Heart right ventricle (tissue), 16 donors: ENCODE results near the gene METTL21C. TPM values are rescaled to one million over a fixed set of nuclear protein-coding genes. Genes with fewer than 3 reads are reported as not detected.

Experiments
- ATAC-seq, 8 donors: fragments of 200-7000 bp; cut with Tn5 transposase; one replicate each; pipeline ENCODE4 v1.9.1; 2020; ENCODE audit warnings: mild to moderate bottlenecking in 8 of 8, moderate library complexity in 8 of 8, moderate number of reproducible peaks in 1 of 8
- DNase-seq, 2 donors: peaks; one replicate each; pipeline ENCODE4 v3.0.0-alpha.2; 2020
- H3K27ac ChIP-seq, 10 donors: fragments of 200-600 bp; sonication (generic) in 2 of 10; one replicate each; pipeline versions ENCODE4 v1.5.0 to v1.8.0; 2020 to 2022; ENCODE audit warnings: mild to moderate bottlenecking in 3 of 10
- H3K27me3 ChIP-seq, 7 donors: fragments of 200-600 bp; one replicate each; pipeline ENCODE4 v1.8.0; 2021 to 2022; ENCODE audit warnings: mild to moderate bottlenecking in 2 of 7
- H3K36me3 ChIP-seq, 9 donors: fragments of 200-600 bp; sonication (generic) in 1 of 9; one replicate each; pipeline versions ENCODE4 v1.5.0 to v1.8.0; 2020 to 2022; ENCODE audit warnings: mild to moderate bottlenecking in 2 of 9
- H3K4me1 ChIP-seq, 9 donors: fragments of 200-600 bp; sonication (generic) in 1 of 9; one replicate each; pipeline versions ENCODE4 v1.5.0 to v1.8.0; 2020 to 2022; ENCODE audit warnings: mild to moderate bottlenecking in 4 of 9
- H3K4me3 ChIP-seq, 10 donors: fragments of 200-600 bp; sonication (generic) in 2 of 10; one replicate each; pipeline versions ENCODE4 v1.5.0 to v1.8.0; 2020 to 2022; ENCODE audit warnings: mild to moderate bottlenecking in 7 of 10, moderate library complexity in 2 of 10
- H3K9me3 ChIP-seq, 11 donors: fragments of 200-600 bp in 10 of 11; sonication (generic) in 2 of 11; one replicate each; pipeline versions ENCODE4 v1.5.0 to v1.8.0; 2013 to 2022; ENCODE audit warnings: mild to moderate bottlenecking in 2 of 11, control low read depth in 1 of 11, moderate library complexity in 1 of 11
- CTCF ChIP-seq, 9 donors: fragments of 200-600 bp; sonication (generic) in 2 of 9; IDR thresholded peaks; one replicate each; pipeline versions ENCODE4 v1.5.0 to v1.8.0; 2021 to 2022; ENCODE audit warnings: antibody characterized with exemption in 9 of 9, mild to moderate bottlenecking in 5 of 9, moderate library complexity in 1 of 9
- WGBS, 2 donors: extraction: QIAGEN DNeasy Blood & Tissue Kit; methylation state at CpG; one replicate each; pipeline ENCODE4 v1.1.7; 2013; ENCODE audit warnings: inconsistent platforms in 1 of 2; 5-methylcytosine and 5-hydroxymethylcytosine counted together
- intact Hi-C, 10 donors: fragments of 100-400 bp; cut with DNase I; formaldehyde crosslinking; loops; one replicate each; pipeline versions ENCODE4 v1.11.1 to v1.14.2; 2022
- polyA plus RNA-seq, 2 donors: library from polyadenylated mRNA; stranded (reverse); fragments of 200-250 nt; gene quantifications; one replicate each; pipeline ENCODE4 v1.2.3, GENCODE V29; 2013
- total RNA-seq, 10 donors: library from RNA; stranded (reverse); fragmentation: NEBNext Ultra II Directional in 3 of 10; extraction: Animal tissue kit (Norgen Biotek cat#: 25700) in 3 of 10; gene quantifications; one replicate each; pipeline versions ENCODE4 v1.2.1 to v1.2.4, GENCODE V29; 2021 to 2023
- donor health status: Arrhythmogenic right ventricular cardiomyopathy.
- donor health status: ischemic (EF 13 %, LVEDD 7.1; RV severe dilation, severe dysfunction).
- donor health status: healthy with polysubstance abuse.
- donor health status: DM: no; HTN: yes; CAD: no.
- donor health status: DM: no; HTN: no; CAD: no.
- donor health status: ischemic (EF 25% LVEDD 6.9; RV normal size, moderate dysfunction).
- donor health status: ischemic (EF 25% LVEDD 5.7; RV mildly dilated, moderate dysfunction).
- donor health status: healthy.
- donor health status: DM: yes; HTN: yes; CAD: no.
- donor health status: Ischemic cardiomyopathy.
- donor health status: ischemic (EF 35%, LVEDD 5.7; RV mildly dilated, moderate dysfunction).
- donor health status: nonischemic (EF 11% LVEDD 7.7; RV severe dilation, severe dysfunction).
- donor health status: DM: yes; HTN: yes; CAD: no.
- donor health status: PGD.
- donor health status: ischemic (EF 29% LVEDD 5.4; RV normal size, mild dysfunction).
- donor health status: nonischemic (EF 23%, LVEDD 6.1; RV moderate dilation, normal function).

The METTL21C gene
- total and polyA plus RNA-seq, 12 donors, result not detected

DNA sequence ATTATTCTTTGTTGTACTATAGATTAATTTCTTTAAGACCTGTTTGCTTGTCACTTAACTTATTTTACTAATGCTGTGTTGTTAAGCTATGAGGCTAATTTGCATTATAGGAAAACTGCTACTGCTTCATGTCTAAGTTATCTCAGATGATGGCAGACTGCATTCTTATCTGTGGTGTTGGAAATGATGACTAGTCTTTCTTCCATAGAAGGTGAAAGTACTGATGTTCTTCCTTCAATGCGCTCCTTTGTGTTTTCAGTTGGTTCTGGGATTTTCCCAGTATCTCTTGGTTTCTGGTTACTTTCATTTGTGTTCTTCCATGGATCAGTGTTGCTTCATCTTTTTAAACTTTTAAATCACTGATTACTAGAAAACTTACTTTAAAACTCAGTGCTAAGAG, 51.2 kb downstream of the METTL21C start:
- Histone ChIP-seq H3K27ac (no peak overlapping the region), H3K36me3 (peaks cover 0 to 100% (median 64%) of the 10 kb centered on the region in 9 donors), H3K27me3 (no peaks in the 10 kb centered on the region), H3K9me3 (no peaks in the 10 kb centered on the region), H3K4me1 (peaks cover 0 to 19% (median 4%) of the 10 kb centered on the region in 9 donors), H3K4me3 (no peak overlapping the region)
- 96 to 97% methylated on average over 1 of the region's 1 CpG for WGBS, 2 donors
- DNase-seq (no peak), ATAC-seq (no peak)
- intact Hi-C loops, result loop anchor here in 1 of 10 donors (5.0 kb wide), 1 partner anchor 36 kb away; no protein-coding TSS in a partner anchor
- TF ChIP-seq CTCF (IDR thresholded peaks at IDR 0.05), result no peak

GRCh38 chr13:102642475-102642874, 52.4 kb downstream of the METTL21C start:
- peak; percentile 54 to 57 for DNase-seq

GRCh38 chr13:102642029-102642428, 52.8 kb downstream of the METTL21C start:
- intact Hi-C loops, result loop anchor here in 1 of 10 donors (5.0 kb wide), 1 partner anchor 35 kb away; no protein-coding TSS in a partner anchor
- peaks cover 0 to 100% (median 53%) of the 10 kb centered on the region in 9 donors for H3K36me3 ChIP-seq
- no peaks in the 10 kb centered on the region for H3K9me3 ChIP-seq
- no peak for TF ChIP-seq CTCF (IDR thresholded peaks at IDR 0.05)
- H3K4me3 ChIP-seq, result no peak overlapping the region
- peaks cover 0 to 27% (median 10%) of the 10 kb centered on the region in 9 donors for H3K4me1 ChIP-seq
- 46 to 65% methylated on average over 4 of the region's 4 CpGs for WGBS, 2 donors
- ATAC-seq (no peak), DNase-seq (no peak)
- H3K27me3 ChIP-seq, result no peaks in the 10 kb centered on the region
- H3K27ac ChIP-seq, result peak overlapping the region in 1 of 10 donors; percentile 11

More at GRCh38 chr13:102642475-102642874, 52.4 kb downstream of the METTL21C start:
- no peaks in the 10 kb centered on the region for H3K9me3 ChIP-seq
- peak overlapping the region in 1 of 10 donors; percentile 11 for H3K27ac ChIP-seq
- intact Hi-C loops, result loop anchor here in 1 of 10 donors (5.0 kb wide), 1 partner anchor 35 kb away; no protein-coding TSS in a partner anchor
- H3K4me3 ChIP-seq, result no peak overlapping the region
- 49 to 62% methylated on average over 6 of the region's 6 CpGs for WGBS, 2 donors
- no peaks in the 10 kb centered on the region for H3K27me3 ChIP-seq
- peaks cover 0 to 100% (median 57%) of the 10 kb centered on the region in 9 donors for H3K36me3 ChIP-seq
- peak in 6 of 8 donors; percentile 75 to 91 (median 88) for ATAC-seq
- peaks cover 0 to 27% (median 10%) of the 10 kb centered on the region in 9 donors for H3K4me1 ChIP-seq
- TF ChIP-seq CTCF (IDR thresholded peaks at IDR 0.05), result no peak

GRCh38 chr13:102638741-102639140, 56.1 kb downstream of the METTL21C start:
- H3K27me3 ChIP-seq, result no peaks in the 10 kb centered on the region
- peak in 3 of 8 donors; percentile 28 to 48 (median 45) for ATAC-seq
- H3K27ac ChIP-seq, result no peak overlapping the region
- H3K9me3 ChIP-seq, result no peaks in the 10 kb centered on the region
- TF ChIP-seq CTCF (IDR thresholded peaks at IDR 0.05), result no peak
- peaks cover 0 to 100% (median 54%) of the 10 kb centered on the region in 9 donors for H3K36me3 ChIP-seq
- H3K4me3 ChIP-seq, result no peak overlapping the region
- 60 to 69% methylated on average over 3 of the region's 3 CpGs for WGBS, 2 donors
- intact Hi-C loops, result no loop called here
- H3K4me1 ChIP-seq, result peaks cover 0 to 27% (median 10%) of the 10 kb centered on the region in 9 donors
- no peak for DNase-seq

Other genes with a start within 250 kb of the METTL21C start
- 10 to 100 TPM; 28.5 to 36.8 (median 32.6) TPM for gene TPP2, start 98.1 kb downstream of the METTL21C start, total RNA-seq
- 10 to 100 TPM; 13.2 to 19.5 TPM for gene TPP2, start 98.1 kb downstream of the METTL21C start, polyA plus RNA-seq
- 10 to 100 TPM in 2 of 10 donors, 1 to 10 TPM in 8; 3.9 to 12.3 (median 7.6) TPM for gene TEX30, start 78.7 kb upstream of the METTL21C start, total RNA-seq
- 10 to 100 TPM; 12.2 to 12.4 TPM for gene TEX30, start 78.7 kb upstream of the METTL21C start, polyA plus RNA-seq
- 1 to 10 TPM; 1.9 to 3.6 (median 2.8) TPM for gene POGLUT2, start 103.9 kb upstream of the METTL21C start, total RNA-seq
- gene POGLUT2, start 103.9 kb upstream of the METTL21C start, polyA plus RNA-seq, result 1 to 10 TPM; 2.9 to 5.4 TPM
- gene BIVM, start 104.1 kb upstream of the METTL21C start, total RNA-seq, result 10 to 100 TPM; 21.1 to 37.3 (median 28.3) TPM
- 10 to 100 TPM in 1 of 2 donors, 1 to 10 TPM in 1; 6.7 to 31.4 TPM for gene BIVM, start 104.1 kb upstream of the METTL21C start, polyA plus RNA-seq
- 10 to 100 TPM; 26.5 to 37.7 (median 33.4) TPM for gene ERCC5, start 151.0 kb upstream of the METTL21C start, total RNA-seq
- 10 to 100 TPM; 18.1 to 59.5 TPM for gene ERCC5, start 151.0 kb upstream of the METTL21C start, polyA plus RNA-seq